Adrenal gland (tissue), 5 donors: ENCODE measurements around the gene SMG1.

ENCODE experiments used
- CTCF ChIP-seq, 6 experiments: fragments of 450-650 bp in 4 of 6; fragments of 200-600 bp in 2 of 6; sonication (generic) in 1 of 6; IDR thresholded peaks; 1 replicate in 5 of 6; 2 replicates in 1 of 6; pipeline versions ENCODE4 v1.5.1 to v1.8.0; 2016 to 2021; ENCODE audit warnings: antibody characterized with exemption in 6 of 6, mild to moderate bottlenecking in 2 of 6, moderate library complexity in 1 of 6
- POLR2A ChIP-seq, 2 donors: fragments of 450-650 bp; IDR thresholded peaks; one replicate each; pipeline ENCODE4 v1.6.1; 2017; ENCODE audit warnings: antibody characterized with exemption in 2 of 2, mild to moderate bottlenecking in 2 of 2, moderate library complexity in 1 of 2
- donor health status: DM: no; HTN: no; CAD: no.

GRCh38 chr16:18834864-18835263 is 91.3 kb downstream of the SMG1 start:
- TF ChIP-seq CTCF (IDR thresholded peaks at IDR 0.05) (no peak), POLR2A (IDR thresholded peaks at IDR 0.05) (no peak)
